Ovary (tissue), 3 donors: ENCODE measurements around the gene NAXD.

Source experiments
- CTCF ChIP-seq, 3 donors: fragments of 450-650 bp in 2 of 3; fragments of 200-600 bp in 1 of 3; IDR thresholded peaks; one replicate each; pipeline versions ENCODE4 v1.5.1 to v1.8.0; 2016 to 2022; ENCODE audit warnings: antibody characterized with exemption in 3 of 3, mild to moderate bottlenecking in 1 of 3
- EP300 ChIP-seq: sonication (generic); formaldehyde crosslinking; IDR thresholded peaks from one replicate; pipeline ENCODE4 v1.6.1; 2017; ENCODE audit warnings: antibody characterized with exemption
- POLR2A ChIP-seq: fragments of 450-650 bp; IDR thresholded peaks from one replicate; pipeline ENCODE4 v1.6.1; 2017; ENCODE audit warnings: antibody characterized with exemption, mild to moderate bottlenecking, moderate library complexity
- donor health status: DM: no; HTN: no; CAD: no.

DNA sequence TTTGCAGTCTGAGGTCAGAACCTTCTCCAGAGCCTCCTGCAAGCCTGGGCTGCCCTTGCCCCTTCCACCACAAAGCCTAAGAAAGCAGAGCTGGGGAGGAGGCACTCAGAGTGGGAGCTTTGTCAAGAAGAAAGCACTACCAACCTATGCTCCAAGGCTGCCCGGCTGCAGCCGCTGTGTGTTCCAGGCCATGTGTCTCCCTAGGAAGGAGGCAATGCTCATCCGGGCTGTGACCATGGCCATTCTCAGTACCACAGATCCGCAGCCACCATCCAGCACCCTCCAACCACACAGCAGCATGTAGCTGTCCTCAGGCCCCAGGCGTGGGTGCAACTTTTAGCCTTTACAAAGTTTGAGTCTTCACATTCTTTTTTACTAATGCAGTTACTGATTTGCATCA lies 68.6 kb downstream of the NAXD start:
- TF ChIP-seq CTCF (IDR thresholded peaks at IDR 0.05): no peak
- TF ChIP-seq POLR2A: no peak
- TF ChIP-seq EP300: no peak
